ENCODE data around the gene SPSB4.
"Not testable (repeated sequence)": the region's sequence is repeated elsewhere in the genome, so short reads cannot be mapped to it uniquely, and the experiment has no call there.

Gene SPSB4

DNA sequence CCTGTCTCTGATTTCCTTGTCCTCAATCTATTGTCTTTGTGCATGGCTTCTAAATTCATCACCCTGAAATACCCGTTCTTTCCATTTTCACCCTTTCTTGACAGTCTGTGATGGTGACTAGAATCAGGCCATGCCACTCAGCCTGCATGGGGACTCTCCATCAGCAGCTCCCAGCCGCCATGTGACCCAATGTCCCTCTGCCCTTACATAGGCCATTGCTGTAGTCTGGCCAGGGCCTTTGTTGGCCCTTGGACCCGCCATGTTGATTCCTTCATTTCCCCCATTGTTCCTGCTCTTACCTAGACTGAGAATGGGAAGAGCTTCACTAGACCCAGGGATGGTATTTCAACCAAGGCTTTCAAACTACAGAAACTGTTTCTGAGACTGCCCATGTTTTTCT is 45.8 kb downstream of the SPSB4 start:
- DNase-seq: no peak

DNA sequence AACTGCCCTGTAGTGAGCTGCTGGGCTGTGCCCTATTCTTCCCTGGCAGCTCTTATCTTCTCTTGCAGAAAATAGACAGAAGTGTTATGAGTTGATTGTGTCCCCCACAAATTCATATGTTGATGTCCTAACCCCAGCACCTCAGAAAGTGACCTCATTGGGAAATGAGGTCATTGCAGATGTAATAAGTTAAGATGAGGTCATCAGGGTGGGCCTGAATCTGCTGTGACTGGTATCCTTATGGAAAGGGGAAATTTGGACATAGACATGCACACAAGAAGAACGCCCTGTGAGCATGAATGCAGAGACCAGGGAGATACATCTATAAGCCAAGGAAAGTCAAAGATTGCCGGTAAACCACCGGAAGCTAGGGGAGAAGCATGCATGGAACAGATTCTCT is 49.0 kb downstream of the SPSB4 start:
- no peak for DNase-seq

DNA sequence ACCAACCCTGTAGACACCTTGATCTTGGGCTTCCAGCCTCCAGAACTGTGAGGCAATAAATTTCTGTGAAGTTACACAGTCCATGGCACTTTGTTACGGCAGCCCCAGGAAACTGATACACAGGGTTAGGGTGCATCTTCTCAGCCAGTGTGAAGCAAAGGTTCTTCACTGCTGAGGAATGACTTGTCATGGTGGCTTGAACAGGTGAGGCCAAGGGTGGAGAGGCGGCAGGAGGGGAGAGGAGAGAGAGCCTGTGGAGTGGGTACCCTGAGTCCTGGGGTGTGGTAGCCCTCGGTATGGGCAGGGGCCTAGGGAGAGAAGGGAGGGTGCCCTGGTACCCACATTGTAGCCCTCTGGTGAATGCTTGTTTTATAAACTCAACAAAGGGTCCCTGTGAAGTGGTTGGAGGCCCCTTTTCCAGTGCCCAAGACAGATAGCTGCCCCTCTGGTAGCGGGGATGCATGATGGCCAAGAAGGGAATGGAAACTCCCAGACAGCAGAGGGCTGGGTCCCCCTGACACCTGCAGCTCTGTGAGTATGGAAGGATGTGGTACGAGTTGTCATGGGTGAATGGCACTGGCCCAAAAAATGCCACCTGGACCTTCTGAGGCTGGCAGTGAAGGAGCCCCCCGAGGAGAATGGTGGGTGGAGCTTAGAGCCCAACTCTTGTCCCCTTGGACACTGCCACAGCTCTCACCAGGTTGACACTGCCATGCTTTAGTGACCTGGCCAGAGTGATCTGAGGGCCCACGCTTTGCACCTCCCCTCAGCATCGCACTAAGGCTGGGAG is 49.6 kb downstream of the SPSB4 start:
- no peak for DNase-seq

- DNase-seq: no peak
These were observed 51.2 kb downstream of the SPSB4 start for GRCh38 chr3:141102372-141102771.

DNA sequence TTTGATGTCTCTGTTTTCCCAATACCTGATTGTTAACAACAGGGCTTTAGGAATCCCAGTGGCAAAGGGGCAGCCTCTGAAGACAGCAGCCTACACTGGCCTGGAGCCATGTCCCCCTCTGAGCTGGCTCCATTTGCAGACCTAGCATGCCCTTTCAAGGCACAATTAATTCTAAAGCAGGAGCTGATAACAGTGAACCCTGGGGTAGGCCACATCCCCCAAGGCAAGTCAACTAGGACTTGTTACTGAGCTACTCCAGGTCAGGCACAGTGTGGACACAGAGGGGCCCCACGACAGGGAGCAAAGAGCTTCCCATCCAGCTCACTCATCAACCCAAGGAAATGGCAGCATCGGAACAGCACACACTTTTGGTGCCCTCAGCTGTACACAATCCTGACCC is 51.9 kb downstream of the SPSB4 start:
- DNase-seq: no peak

- DNase-seq: no peak
These were observed 52.4 kb downstream of the SPSB4 start for GRCh38 chr3:141103503-141103902.

DNA sequence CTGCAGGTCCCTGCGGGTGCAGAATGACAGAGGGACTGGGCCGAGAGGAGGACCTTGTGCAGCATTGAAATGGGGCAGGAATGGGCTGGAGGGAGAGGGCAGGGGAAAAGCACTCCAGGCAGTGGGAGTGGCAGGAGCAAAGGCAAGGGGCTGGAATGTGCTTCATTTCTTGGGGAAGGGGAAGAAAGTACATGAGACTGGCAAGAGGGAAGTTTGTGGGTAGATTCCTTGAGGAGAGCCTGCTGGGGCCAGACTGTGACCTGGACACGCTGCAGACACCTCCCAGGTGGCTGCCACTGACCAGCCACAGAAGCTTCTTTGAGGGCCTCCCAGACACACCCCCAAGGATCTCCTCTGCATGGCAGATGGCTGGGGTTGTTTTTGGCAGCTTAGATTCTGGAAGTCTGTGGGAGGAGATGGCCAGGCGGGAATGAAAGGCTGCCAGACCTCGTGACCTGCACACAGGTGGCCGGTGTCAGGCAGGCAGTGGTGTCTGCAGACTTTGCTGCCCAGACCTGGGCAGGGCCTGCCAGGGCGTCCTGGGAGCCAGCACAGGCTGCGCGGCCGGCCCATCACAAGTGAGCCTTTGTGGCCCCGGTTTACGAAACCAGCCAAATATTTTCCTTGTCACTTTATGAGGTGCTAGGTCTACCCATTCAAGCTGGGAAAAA is 53.1 kb downstream of the SPSB4 start:
- DNase-seq: no peak

- DNase-seq: peak; percentile 78
These were observed 54.9 kb downstream of the SPSB4 start for GRCh38 chr3:141105828-141106628.

DNA sequence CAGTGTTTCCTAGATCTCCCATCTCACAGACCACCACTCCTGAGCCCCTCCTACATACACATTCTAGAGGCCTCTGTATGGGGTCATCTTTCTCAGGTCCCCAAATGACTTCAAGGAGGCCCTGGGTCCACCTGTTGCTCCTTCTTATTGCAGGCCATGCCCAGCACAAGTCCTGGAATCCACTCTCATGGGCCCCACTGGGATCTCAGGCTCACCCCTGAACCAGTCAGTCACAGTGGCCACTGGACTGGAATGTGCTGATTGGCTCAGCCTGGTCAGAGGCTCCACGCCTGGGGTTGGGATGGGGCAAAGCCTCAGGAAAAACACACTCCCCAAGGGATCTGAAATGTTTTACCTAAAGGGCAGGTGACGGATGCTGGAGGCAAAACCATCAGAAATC is 55.7 kb downstream of the SPSB4 start:
- DNase-seq: no peak

DNA sequence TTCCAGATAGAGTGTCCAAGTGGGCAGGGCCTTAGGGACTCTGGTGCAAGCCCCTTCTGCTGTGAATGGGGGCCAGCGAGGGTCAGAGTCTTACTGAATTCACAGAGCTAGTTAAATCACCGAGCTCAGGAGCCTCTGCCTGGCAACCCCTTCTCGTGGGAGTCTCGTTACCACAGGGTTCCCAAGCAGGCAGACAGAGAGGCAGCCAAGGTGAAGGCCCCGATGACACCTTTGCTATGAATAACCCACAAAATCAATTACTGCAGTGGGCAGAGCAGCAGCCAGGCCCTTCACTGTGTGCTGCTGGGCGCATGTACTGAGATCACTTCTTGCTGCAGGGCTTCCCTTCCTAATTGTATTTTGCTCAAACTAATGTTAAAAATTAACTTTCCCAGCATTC is 56.9 kb downstream of the SPSB4 start:
- no peak for DNase-seq

DNA sequence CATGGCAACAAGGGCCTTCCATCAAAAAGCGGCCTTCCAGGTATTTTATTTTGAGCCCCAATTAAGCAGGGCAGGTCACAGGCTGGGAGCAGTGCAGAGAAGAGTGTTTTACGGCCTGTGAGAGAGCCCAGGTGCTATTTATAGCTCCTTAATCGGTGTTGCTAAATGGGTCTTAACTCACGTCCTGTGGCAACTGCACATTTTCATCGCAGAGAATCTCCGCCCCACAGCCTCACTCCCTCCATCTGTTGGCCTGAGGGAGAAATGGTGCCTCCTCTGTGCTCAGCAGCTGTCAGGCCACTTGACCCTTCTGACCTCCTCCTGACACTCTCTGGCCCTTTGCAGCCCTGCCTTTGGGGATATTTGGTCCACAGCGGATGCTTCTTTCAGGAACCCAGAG is 58.6 kb downstream of the SPSB4 start:
- no peak for DNase-seq

DNA sequence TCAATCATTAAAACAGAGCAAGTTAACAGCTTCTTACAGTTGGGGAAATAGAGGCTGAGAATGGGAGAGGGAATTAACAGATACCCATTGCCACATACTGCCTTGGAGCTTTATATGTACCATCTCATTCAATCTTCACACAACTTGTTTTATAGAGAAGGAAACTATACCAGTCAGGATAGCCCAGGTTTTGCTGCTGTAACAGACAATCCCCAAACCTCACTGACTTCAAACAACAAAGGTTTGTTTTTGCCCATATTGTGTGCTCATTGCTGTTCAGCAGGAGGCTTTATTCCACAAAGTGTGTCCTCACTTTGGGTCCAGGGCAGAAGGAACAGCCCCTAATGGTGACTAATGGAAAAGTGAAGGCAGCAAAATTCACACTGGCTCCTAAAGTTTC is 59.2 kb downstream of the SPSB4 start:
- no peak for DNase-seq

- DNase-seq: no peak
These were observed 60.4 kb downstream of the SPSB4 start for GRCh38 chr3:141111364-141112155.

DNA sequence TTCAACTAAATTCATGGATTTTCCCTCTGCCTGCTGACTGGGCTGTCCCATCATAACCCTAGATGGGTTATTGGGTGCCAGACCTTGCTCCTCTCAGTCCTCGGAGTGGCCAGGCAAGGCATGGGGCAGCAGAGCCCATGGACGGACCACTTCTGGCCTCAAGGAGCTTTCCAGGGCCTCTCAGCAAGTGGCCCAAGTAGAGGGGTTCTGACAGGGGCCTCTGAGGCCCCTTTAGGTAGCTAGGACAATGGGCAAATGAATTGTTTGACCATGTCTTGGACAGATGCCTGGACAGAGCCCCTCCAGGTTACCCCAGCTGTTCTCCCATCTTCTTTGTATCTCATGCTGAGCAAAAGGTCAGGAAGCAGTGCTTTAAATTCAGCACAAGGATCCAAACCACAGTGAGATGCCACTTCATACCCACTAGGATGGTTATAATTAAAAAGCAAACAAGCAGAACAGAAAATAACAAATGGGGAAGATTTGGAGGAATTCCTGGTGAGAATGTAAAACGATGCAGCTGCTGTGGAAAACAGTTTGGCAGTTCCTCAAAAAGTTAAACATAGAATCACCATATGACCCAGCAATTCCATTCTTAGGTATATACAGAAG is 61.6 kb downstream of the SPSB4 start:
- no peak for DNase-seq

GRCh38 chr3:141113680-141114079 is 62.5 kb downstream of the SPSB4 start:
- DNase-seq: not testable (repeated sequence)

DNA sequence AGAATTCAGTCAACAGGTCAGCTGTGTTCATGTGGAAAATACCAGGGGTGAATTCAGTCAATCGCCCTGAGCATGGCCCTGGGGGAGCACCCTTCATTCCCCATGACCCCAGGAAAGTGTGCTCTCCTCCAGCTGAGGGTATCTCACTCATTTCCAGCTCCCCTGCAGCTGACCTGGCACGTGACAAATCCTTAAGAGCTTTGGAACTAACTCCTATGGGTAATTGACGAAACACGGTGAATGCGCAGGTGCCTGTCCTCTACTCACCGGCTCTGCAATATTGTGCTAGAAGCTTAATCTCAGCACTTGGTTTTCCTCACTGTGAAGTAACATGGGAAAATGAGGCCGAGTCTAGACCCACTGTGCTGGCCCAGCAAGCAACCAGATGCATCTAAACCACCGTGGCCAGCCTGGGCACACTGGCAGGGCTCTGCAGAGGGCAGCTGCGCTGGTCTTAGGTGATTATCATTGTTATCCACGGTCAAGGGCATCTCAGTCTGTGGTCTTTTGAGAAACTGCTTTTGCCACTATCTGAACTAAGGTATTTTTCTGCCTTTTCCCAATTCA is 63.1 kb downstream of the SPSB4 start:
- no peak for DNase-seq

DNA sequence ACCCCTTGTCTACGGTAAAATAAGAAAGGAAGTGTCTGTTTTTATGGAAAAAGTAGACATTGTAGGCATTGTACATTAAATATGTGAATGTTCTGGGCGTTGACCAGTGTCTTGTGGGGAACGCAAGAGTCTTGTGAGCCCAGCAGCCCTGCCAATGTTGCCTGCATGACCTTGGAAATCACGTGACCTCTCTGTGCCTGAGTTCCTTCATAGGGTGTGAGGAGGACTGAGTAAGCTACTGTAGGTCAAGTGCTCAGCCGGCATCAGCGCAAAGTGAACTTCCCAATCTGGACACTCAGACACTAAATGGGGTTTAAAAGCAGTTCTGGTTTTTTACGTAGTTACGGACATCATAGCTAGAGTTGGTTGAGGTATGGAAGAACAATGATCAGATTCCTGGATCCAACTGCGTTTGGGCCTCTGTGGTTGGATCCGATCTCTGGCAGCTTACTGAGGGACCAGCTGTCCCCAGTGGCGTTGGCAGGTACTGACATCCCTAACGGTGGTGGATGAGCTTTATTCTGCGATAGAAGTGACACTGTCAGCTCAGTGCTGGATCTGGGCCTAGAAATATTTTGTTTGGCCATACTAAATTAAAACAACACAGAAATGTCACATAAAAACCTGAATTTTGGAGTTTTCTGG is 63.8 kb downstream of the SPSB4 start:
- DNase-seq: no peak

DNA sequence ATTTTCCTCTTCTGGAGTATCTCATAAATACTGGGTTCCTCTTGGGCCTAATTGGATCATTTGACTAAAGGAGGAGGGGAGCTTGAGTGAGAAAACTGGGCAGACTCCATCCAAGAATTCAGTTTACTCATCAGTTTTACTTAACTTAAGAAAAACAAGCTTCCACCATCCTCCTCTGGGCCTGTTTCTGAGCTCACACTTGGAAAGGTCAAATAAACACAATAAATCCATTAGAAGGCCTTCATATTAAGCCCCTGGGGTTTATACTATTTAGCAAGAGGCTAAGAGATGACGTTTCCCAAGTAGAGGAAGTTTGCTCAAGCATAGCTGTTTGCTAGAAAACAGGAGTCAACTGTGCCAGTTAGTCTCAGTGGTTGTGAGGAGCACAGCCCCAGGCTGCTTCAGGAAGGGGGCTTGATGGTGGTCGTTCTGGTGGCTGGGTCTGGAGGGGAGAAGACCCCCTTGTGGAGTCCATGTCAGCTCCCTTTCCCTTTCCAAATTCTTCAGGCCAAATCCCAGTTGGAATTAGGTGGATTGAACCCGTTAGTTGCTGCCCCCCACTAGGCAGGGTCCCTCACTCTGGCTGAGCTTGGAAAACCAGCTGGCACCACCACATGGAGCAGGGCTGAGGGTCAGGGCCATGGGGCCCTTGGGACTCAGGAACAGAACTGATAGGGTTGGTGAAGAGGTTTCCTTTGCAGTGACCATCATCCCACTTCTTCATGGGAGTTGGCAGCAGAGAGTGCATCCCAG is 64.8 kb downstream of the SPSB4 start:
- DNase-seq: no peak

- no peak for DNase-seq
These were observed 65.6 kb downstream of the SPSB4 start for GRCh38 chr3:141116721-141117120.

- DNase-seq: not testable (repeated sequence)
These were observed 66.8 kb downstream of the SPSB4 start for GRCh38 chr3:141117982-141118381.
